Common myeloid progenitor, CD34-positive (primary cell): Measurements from ENCODE around the gene SIRT2.
"Not testable (repeated sequence)": the region's sequence is repeated elsewhere in the genome, so short reads cannot be mapped to it uniquely, and the experiment has no call there.

ENCODE experiments used
- CTCF ChIA-PET: fragments of 350-600 bp; sonication (Branson Sonifier 250); formaldehyde crosslinking; loops from one replicate; lab custom pipeline; 2021; ENCODE audit warnings: antibody characterized with exemption; lab: Charles Lee
- POLR2A ChIA-PET: fragments of 350-600 bp; sonication (Branson Sonifier 250); formaldehyde crosslinking; loops from one replicate; lab custom pipeline; 2021; ENCODE audit warnings: antibody characterized with exemption; lab: Charles Lee
- DNase-seq, 3 donors: peaks; one replicate each; pipeline versions ENCODE4 v3.0.0 to v3.0.0-alpha.2; 2013
- H3K27ac ChIP-seq, 2 experiments: 1 replicate in 1 of 2; 2 replicates in 1 of 2; pipeline ENCODE4 v1.7.0; 2013; ENCODE audit warnings: inconsistent platforms in 2 of 2, low read length in 2 of 2, mild to moderate bottlenecking in 2 of 2, low read depth in 1 of 2, moderate library complexity in 1 of 2; ENCODE audit not compliant: severe bottlenecking in 2 of 2, insufficient read depth in 1 of 2, poor library complexity in 1 of 2
- H3K27me3 ChIP-seq, 5 experiments: replicated peaks in 2 of 5; 1 replicate in 3 of 5; 2 replicates in 2 of 5; pipeline versions ENCODE4 v1.6.1 to v1.7.0; 2013; ENCODE audit warnings: low read length in 4 of 5, mild to moderate bottlenecking in 2 of 5, moderate library complexity in 2 of 5, inconsistent platforms in 1 of 5; ENCODE audit not compliant: insufficient read depth in 5 of 5, control insufficient read depth in 4 of 5
- H3K36me3 ChIP-seq, 4 experiments: 1 replicate in 2 of 4; 2 replicates in 2 of 4; pipeline versions ENCODE4 v1.6.1 to v1.7.0; 2013; ENCODE audit warnings: low read length in 3 of 4, control low read depth in 1 of 4, mild to moderate bottlenecking in 1 of 4; ENCODE audit not compliant: control insufficient read depth in 4 of 4, insufficient read depth in 4 of 4
- H3K4me1 ChIP-seq, 4 experiments: 1 replicate in 3 of 4; 2 replicates in 1 of 4; pipeline versions ENCODE4 v1.6.1 to v1.7.1; 2013; ENCODE audit warnings: low read length in 3 of 4, mild to moderate bottlenecking in 3 of 4, control low read depth in 1 of 4, inconsistent platforms in 1 of 4, moderate library complexity in 1 of 4; ENCODE audit not compliant: control insufficient read depth in 4 of 4, insufficient read depth in 4 of 4; ENCODE audit errors: control extremely low read depth in 1 of 4
- H3K4me3 ChIP-seq, 7 experiments: 1 replicate in 4 of 7; 2 replicates in 3 of 7; pipeline versions ENCODE4 v1.5.1 to v1.7.0; 2013; ENCODE audit warnings: mild to moderate bottlenecking in 7 of 7, low read length in 6 of 7, moderate library complexity in 6 of 7, inconsistent platforms in 2 of 7, low read depth in 2 of 7, control low read depth in 1 of 7; ENCODE audit not compliant: insufficient read depth in 4 of 7, control insufficient read depth in 1 of 7; ENCODE audit errors: extremely low read depth in 1 of 7
- H3K9me3 ChIP-seq, 5 experiments: 1 replicate in 4 of 5; 2 replicates in 1 of 5; pipeline versions ENCODE4 v1.6.1 to v1.7.1; 2013; ENCODE audit warnings: low read length in 4 of 5, mild to moderate bottlenecking in 2 of 5, inconsistent platforms in 1 of 5, low read depth in 1 of 5, moderate library complexity in 1 of 5; ENCODE audit not compliant: control insufficient read depth in 4 of 5, insufficient read depth in 2 of 5; ENCODE audit errors: control extremely low read depth in 1 of 5
- WGBS: methylation state at CpG from one replicate; pipeline ENCODE4 v1.1.5; 2013; ENCODE audit not compliant: insufficient coverage; 5-methylcytosine and 5-hydroxymethylcytosine counted together

SIRT2 gene

GRCh38 chr19:38830039-38830733, 69.2 kb downstream of the SIRT2 start:
- Histone ChIP-seq H3K27me3 (no peaks in the 10 kb centered on the region), H3K9me3 (no peaks in the 10 kb centered on the region), H3K36me3 (peaks cover 3 to 41% (median 18%) of the 10 kb centered on the region in 4 experiments), H3K27ac (no peak overlapping the region), H3K4me1 (peaks cover 3 to 17% (median 14%) of the 10 kb centered on the region in 4 experiments), H3K4me3 (no peak overlapping the region)
- no peak for DNase-seq
- WGBS, result 100% methylated on average over 1 of the region's 4 CpGs
- ChIA-PET POLR2A (no interaction called here), CTCF (interaction anchor here (0.6 kb wide), 1 partner anchor 161 kb away, joined by 4 read pairs; no protein-coding TSS in a partner anchor)

DNA sequence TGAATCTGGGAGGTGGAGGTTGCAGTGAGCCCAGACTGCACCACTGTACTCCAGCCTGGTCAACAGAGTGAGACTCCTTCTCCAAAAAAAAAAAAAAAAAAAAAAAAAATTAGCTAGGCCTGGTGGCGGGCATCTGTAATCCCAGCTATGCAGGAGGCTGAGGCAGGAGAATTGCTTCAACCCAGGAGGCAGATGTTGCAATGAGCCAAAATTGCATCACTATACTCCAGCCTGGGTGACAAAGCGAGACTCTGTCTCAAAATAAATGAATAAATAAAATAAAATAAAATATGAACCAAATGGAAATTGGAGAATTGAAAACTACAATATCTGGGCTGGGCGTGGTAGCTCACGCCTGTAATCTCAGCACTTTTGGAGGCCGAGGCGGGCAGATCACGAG, 70.2 kb downstream of the SIRT2 start:
- Histone ChIP-seq H3K36me3 (peaks cover 3 to 45% (median 19%) of the 10 kb centered on the region in 4 experiments), H3K4me1 (peaks cover 3 to 17% (median 14%) of the 10 kb centered on the region in 4 experiments)
- CTCF ChIA-PET, result interaction anchor here (1.1 kb wide), 1 partner anchor 101 kb away, joined by 3 read pairs; the partner anchor contains the start of genes MRPS12 and SARS2
- WGBS, result 94% methylated on average over 4 of the region's 7 CpGs
- POLR2A ChIA-PET, H3K27me3 ChIP-seq, H3K27ac ChIP-seq, H3K4me3 ChIP-seq, DNase-seq, H3K9me3 ChIP-seq: not testable (repeated sequence)
